IMR-90 (cell line): ENCODE data around the gene ELMO1. TPM values are rescaled to one million over a fixed set of nuclear protein-coding genes. Genes with fewer than 3 reads are reported as not detected.

Experiments
- ATAC-seq: fragments of 200-7000 bp; cut with Tn5 transposase; 2 replicates; pipeline ENCODE4 v1.9.1; 2020; ENCODE audit warnings: low read depth, mild to moderate bottlenecking, moderate library complexity
- BruUV-seq: library from RNA; stranded (reverse); fragments of 400-500 nt; replicated peaks from 2 replicates; lab custom pipeline; 2021; lab: Mats Ljungman, UMichigan
- CTCF ChIA-PET: fragments of 300-600 bp; formaldehyde crosslinking; extraction: SDS; loops from one replicate; lab custom pipeline; 2021; ENCODE audit warnings: antibody characterized with exemption; lab: Yijun Ruan, JAX
- POLR2A ChIA-PET: fragments of 300-600 bp; sonication (Branson Sonifier 250); formaldehyde crosslinking; loops from one replicate; lab custom pipeline; 2022; ENCODE audit warnings: antibody characterized with exemption; ENCODE audit not compliant: unreplicated experiment; lab: Charles Lee
- DNase-seq: peaks from one replicate; pipeline ENCODE4 v3.0.0; 2013
- H2AFZ ChIP-seq: replicated peaks from 2 replicates; pipeline ENCODE3; 2013; ENCODE audit warnings: low read length, mild to moderate bottlenecking; ENCODE audit not compliant: poor library complexity
- H2AK5ac ChIP-seq: 2 replicates; pipeline ENCODE4 v1.6.1; 2013; ENCODE audit warnings: low read depth, low read length, inconsistent platforms
- H2AK9ac ChIP-seq: replicated peaks from 2 replicates; pipeline ENCODE3; 2013; ENCODE audit warnings: mild to moderate bottlenecking, low read depth, low read length, moderate library complexity; ENCODE audit not compliant: poor library complexity
- H2BK120ac ChIP-seq: 2 replicates; pipeline ENCODE4 v1.6.1; 2013; ENCODE audit warnings: low read depth, low read length, inconsistent platforms
- H2BK15ac ChIP-seq: 3 replicates; pipeline ENCODE4 v1.6.1; 2013; ENCODE audit warnings: low read depth, low read length, inconsistent platforms
- H2BK20ac ChIP-seq: 2 replicates; pipeline ENCODE4 v1.6.1; 2013; ENCODE audit warnings: low read depth, mild to moderate bottlenecking, inconsistent platforms, low read length, moderate library complexity
- H2BK5ac ChIP-seq: 2 replicates; pipeline ENCODE4 v1.6.1; 2013; ENCODE audit warnings: mild to moderate bottlenecking, low read depth, low read length, inconsistent platforms; ENCODE audit not compliant: poor library complexity, severe bottlenecking
- H3K14ac ChIP-seq: replicated peaks from 2 replicates; pipeline ENCODE4 v1.6.1; 2013; ENCODE audit warnings: low read depth, low read length, inconsistent platforms
- H3K18ac ChIP-seq: 2 replicates; pipeline ENCODE4 v1.6.1; 2013; ENCODE audit warnings: low read depth, low read length, control low read depth
- H3K23ac ChIP-seq: 2 replicates; pipeline ENCODE4 v1.6.1; 2013; ENCODE audit warnings: low read depth, low read length, inconsistent platforms
- H3K27ac ChIP-seq: 2 replicates; pipeline ENCODE4 v1.5.1; 2013; ENCODE audit warnings: mild to moderate bottlenecking, control low read depth, low read length; ENCODE audit not compliant: insufficient read depth
- H3K27me3 ChIP-seq: 2 replicates; pipeline ENCODE4 v1.6.1; 2013; ENCODE audit warnings: low read length; ENCODE audit not compliant: control insufficient read depth, insufficient read depth
- H3K36me3 ChIP-seq: 2 replicates; pipeline ENCODE4 v1.6.1; 2013; ENCODE audit warnings: low read length, mixed read lengths; ENCODE audit not compliant: control insufficient read depth, insufficient read depth
- H3K4ac ChIP-seq: 2 replicates; pipeline ENCODE4 v1.6.1; 2013; ENCODE audit warnings: low read depth, low read length, inconsistent platforms
- H3K4me1 ChIP-seq: 2 replicates; pipeline ENCODE4 v1.6.1; 2013; ENCODE audit warnings: low read length, mixed read lengths; ENCODE audit not compliant: control insufficient read depth, insufficient read depth
- H3K4me2 ChIP-seq: 2 replicates; pipeline ENCODE4 v1.6.1; 2013; ENCODE audit warnings: low read depth, mild to moderate bottlenecking, control low read depth, low read length, moderate library complexity
- H3K4me3 ChIP-seq: 2 replicates; pipeline ENCODE4 v1.5.1; 2013; ENCODE audit warnings: low read depth, mild to moderate bottlenecking, control low read depth, low read length, moderate library complexity; ENCODE audit not compliant: insufficient read depth
- H3K56ac ChIP-seq: 2 replicates; pipeline ENCODE4 v1.6.1; 2013; ENCODE audit warnings: low read length, inconsistent platforms; ENCODE audit not compliant: insufficient read depth; ENCODE audit errors: extremely low read depth
- H3K79me1 ChIP-seq, 2 experiments: 2 replicates each; pipeline ENCODE4 v1.6.1; 2013; ENCODE audit warnings: low read length in 2 of 2, inconsistent platforms in 1 of 2, low read depth in 1 of 2
- H3K9ac ChIP-seq: 2 replicates; pipeline ENCODE4 v1.6.1; 2013; ENCODE audit warnings: low read depth, low read length, control low read depth
- H3K9me1 ChIP-seq: 2 replicates; pipeline ENCODE4 v1.6.1; 2013; ENCODE audit warnings: low read length, inconsistent platforms; ENCODE audit not compliant: insufficient read depth
- H3K9me3 ChIP-seq: 2 replicates; pipeline ENCODE4 v1.6.1; 2013; ENCODE audit warnings: low read length; ENCODE audit not compliant: control insufficient read depth, insufficient read depth
- H4K20me1 ChIP-seq: 2 replicates; pipeline ENCODE4 v1.6.1; 2013; ENCODE audit warnings: low read length, inconsistent platforms; ENCODE audit not compliant: insufficient read depth
- H4K5ac ChIP-seq: 2 replicates; pipeline ENCODE4 v1.6.1; 2013; ENCODE audit warnings: mild to moderate bottlenecking, low read depth, low read length, control low read depth
- H4K8ac ChIP-seq, 2 experiments: 2 replicates each; pipeline ENCODE4 v1.6.1; 2013; ENCODE audit warnings: low read depth in 2 of 2, low read length in 2 of 2, control low read depth in 1 of 2, inconsistent platforms in 1 of 2
- H4K91ac ChIP-seq: 2 replicates; pipeline ENCODE4 v1.6.1; 2013; ENCODE audit warnings: low read depth, low read length, inconsistent platforms; ENCODE audit not compliant: insufficient read depth
- CHD1 ChIP-seq: IDR thresholded peaks from 2 replicates; pipeline ENCODE4 v1.6.1; 2012; ENCODE audit warnings: low read depth, low read length, improper control_type of control experiment
- MAFK ChIP-seq: IDR thresholded peaks from 2 replicates; pipeline ENCODE4 v1.6.1; 2012; ENCODE audit warnings: low read depth, low read length, improper control_type of control experiment
- WGBS, 2 experiments: methylation state at CpG; one replicate each; pipeline versions ENCODE4 v1.1.5 to v1.1.7; 2013; ENCODE audit warnings: missing lambda C conversion rate in 2 of 2; ENCODE audit not compliant: insufficient read length in 1 of 2; ENCODE audit errors: extremely low coverage in 2 of 2; 5-methylcytosine and 5-hydroxymethylcytosine counted together
- dilution Hi-C: fragments of 300-500 bp; cut with HindIII; formaldehyde crosslinking; loops from one replicate; pipeline ENCODE4 v1.14.3; 2018; ENCODE audit warnings: low sequenced_read_pairs; ENCODE audit not compliant: unreplicated experiment
- in situ Hi-C: fragments of 300-500 bp; cut with MboI; formaldehyde crosslinking; loops from 3 replicates; pipeline ENCODE4 v1.14.3; 2019; ENCODE audit warnings: low sequenced_read_pairs, inconsistent platforms, mixed read lengths
- intact Hi-C: fragments of 100-400 bp; cut with micrococcal nuclease; formaldehyde crosslinking; loops from 2 replicates; pipeline ENCODE4 v1.10.0; 2022
- polyA plus RNA-seq, 3 experiments: library from polyadenylated mRNA; depleted of rRNA; stranded (reverse); fragments of >200 nt; gene quantifications; 2 replicates each; pipeline ENCODE4 v1.2.3, GENCODE V29; 2012; ENCODE audit warnings: low replicate concordance in 1 of 3
- total RNA-seq: library from RNA; depleted of rRNA; stranded (reverse); fragments of >200 nt; gene quantifications from 2 replicates; pipeline ENCODE4 v1.2.3, GENCODE V29; 2012

Gene ELMO1
- total and polyA plus RNA-seq, 2 of the 4 experiments (the other 2 are of a cell fraction): 0.03 TPM; not detected in 1

GRCh38 chr7:37112218-37112617 lies 336.4 kb downstream of the ELMO1 start:
- no peak overlapping the region for H3K14ac ChIP-seq
- H4K5ac ChIP-seq: no peak overlapping the region
- in situ Hi-C loops: no loop called here
- H2BK120ac ChIP-seq: no peak overlapping the region
- no TSS peak for BruUV-seq
- H2AK5ac ChIP-seq: no peak overlapping the region
- dilution Hi-C loops: no loop called here
- no peak overlapping the region for H3K4me2 ChIP-seq
- no peak overlapping the region for H2BK5ac ChIP-seq
- DNase-seq (no peak), ATAC-seq (no peak)
- H3K18ac ChIP-seq: no peak overlapping the region
- H4K91ac ChIP-seq: no peak overlapping the region
- POLR2A ChIA-PET: no interaction called here
- no peak overlapping the region for H2BK15ac ChIP-seq
- intact Hi-C loops: no loop called here
- no peak overlapping the region for H3K4ac ChIP-seq
- no peak for TF ChIP-seq CHD1
- peak; percentile 91 for TF ChIP-seq MAFK
- H3K27me3 ChIP-seq: no peaks in the 10 kb centered on the region
- peaks cover 7% of the 10 kb centered on the region for H3K4me1 ChIP-seq
- H3K9ac ChIP-seq: no peak overlapping the region
- H2BK20ac ChIP-seq: no peak overlapping the region
- WGBS, 2 experiments: 83% methylated on average over 1 of the region's 2 CpGs; no CpG with 5 or more reads in 1 of the 2 experiments
- no peaks in the 10 kb centered on the region for H3K9me1 ChIP-seq
- no peak overlapping the region for H2AK9ac ChIP-seq
- peaks cover 2% of the 10 kb centered on the region; the same call in 1 of the 2 replicates for H3K9me3 ChIP-seq
- no peak overlapping the region for H4K8ac ChIP-seq
- H3K27ac ChIP-seq: no peak overlapping the region
- H2AFZ ChIP-seq: no peak overlapping the region
- H4K20me1 ChIP-seq: no peaks in the 10 kb centered on the region
- H3K79me1 ChIP-seq: no peaks in the 10 kb centered on the region
- no peak overlapping the region for H3K4me3 ChIP-seq
- H3K36me3 ChIP-seq: no peaks in the 10 kb centered on the region
- CTCF ChIA-PET: no interaction called here
- no peak overlapping the region for H3K23ac ChIP-seq
- H3K56ac ChIP-seq: no peak overlapping the region
